22Rv1 (cell line): ENCODE measurements around the gene MYMK.

Experiments
- H3K27ac ChIP-seq: fragments of 450-650 bp; 2 replicates; pipeline ENCODE4 v1.5.1; 2017
- CTCF ChIP-seq: fragments of 450-650 bp; IDR thresholded peaks from 2 replicates; pipeline ENCODE4 v1.5.1; 2017; ENCODE audit warnings: mild to moderate bottlenecking
- ZFX ChIP-seq: fragments of 450-650 bp; IDR thresholded peaks from 2 replicates; pipeline ENCODE4 v1.6.1; 2017; ENCODE audit warnings: antibody characterized with exemption, borderline replicate concordance

The MYMK gene

GRCh38 chr9:133535306-133535877 lies 10.6 kb upstream of the MYMK start:
- H3K27ac ChIP-seq = no peak overlapping the region
- TF ChIP-seq ZFX = no peak
- no peak for TF ChIP-seq CTCF

GRCh38 chr9:133534346-133535291 lies 9.9 kb upstream of the MYMK start, which contains the start of gene ADAMTSL2:
TSS of gene ADAMTSL2 (plus strand) at chr9:133534704. CDS start at chr9:133536713, 2,009 bp downstream.
- TF ChIP-seq ZFX (no peak), CTCF (no peak)
- no peak within 1 kb of the TSS for H3K27ac ChIP-seq

GRCh38 chr9:133533857-133534256 lies 9.1 kb upstream of the MYMK start:
- no peak for TF ChIP-seq ZFX
- no peak for TF ChIP-seq CTCF
- no peak overlapping the region for H3K27ac ChIP-seq

GRCh38 chr9:133532937-133533668 lies 8.3 kb upstream of the MYMK start:
- H3K27ac ChIP-seq = no peak overlapping the region
- TF ChIP-seq ZFX = no peak
- TF ChIP-seq CTCF = peak; percentile 77

GRCh38 chr9:133531293-133531692 lies 6.5 kb upstream of the MYMK start:
- H3K27ac ChIP-seq = no peak overlapping the region
- TF ChIP-seq CTCF (no peak), ZFX (no peak)

- no peak overlapping the region for H3K27ac ChIP-seq
- TF ChIP-seq CTCF (no peak), ZFX (no peak)
Measured at GRCh38 chr9:133529874-133530273, 5.1 kb upstream of the MYMK start.
